ENCODE results near the gene TTC23L.

Gene TTC23L

DNA sequence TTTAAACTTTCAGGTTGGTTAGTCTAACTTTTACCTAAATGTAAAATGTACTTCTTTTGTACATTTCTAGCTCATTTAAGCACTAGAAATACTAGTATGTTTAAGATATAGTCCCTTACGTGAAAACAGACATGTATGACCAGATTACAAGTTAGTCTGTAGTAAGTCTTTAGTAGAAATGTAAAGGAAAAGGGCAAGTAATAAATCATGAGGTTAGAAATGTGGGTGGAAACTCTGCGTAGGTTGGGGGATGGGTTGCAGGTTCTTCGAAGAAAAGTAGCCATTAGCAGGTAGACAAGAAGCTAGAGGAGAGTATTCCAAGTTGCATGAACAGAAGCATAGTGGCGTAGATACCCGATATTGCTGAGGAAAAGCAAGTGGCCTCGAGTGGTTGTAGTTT lies 53.5 kb downstream of the TTC23L start:
- TF ChIP-seq, protein P1, sequence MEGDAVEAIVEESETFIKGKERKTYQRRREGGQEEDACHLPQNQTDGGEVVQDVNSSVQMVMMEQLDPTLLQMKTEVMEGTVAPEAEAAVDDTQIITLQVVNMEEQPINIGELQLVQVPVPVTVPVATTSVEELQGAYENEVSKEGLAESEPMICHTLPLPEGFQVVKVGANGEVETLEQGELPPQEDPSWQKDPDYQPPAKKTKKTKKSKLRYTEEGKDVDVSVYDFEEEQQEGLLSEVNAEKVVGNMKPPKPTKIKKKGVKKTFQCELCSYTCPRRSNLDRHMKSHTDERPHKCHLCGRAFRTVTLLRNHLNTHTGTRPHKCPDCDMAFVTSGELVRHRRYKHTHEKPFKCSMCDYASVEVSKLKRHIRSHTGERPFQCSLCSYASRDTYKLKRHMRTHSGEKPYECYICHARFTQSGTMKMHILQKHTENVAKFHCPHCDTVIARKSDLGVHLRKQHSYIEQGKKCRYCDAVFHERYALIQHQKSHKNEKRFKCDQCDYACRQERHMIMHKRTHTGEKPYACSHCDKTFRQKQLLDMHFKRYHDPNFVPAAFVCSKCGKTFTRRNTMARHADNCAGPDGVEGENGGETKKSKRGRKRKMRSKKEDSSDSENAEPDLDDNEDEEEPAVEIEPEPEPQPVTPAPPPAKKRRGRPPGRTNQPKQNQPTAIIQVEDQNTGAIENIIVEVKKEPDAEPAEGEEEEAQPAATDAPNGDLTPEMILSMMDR (IDR thresholded peaks at IDR 0.05; ENCODE audit: insufficient read depth, low read length, poor library complexity, severe bottlenecking): no peak
- Histone ChIP-seq H3K4me3 (replicated peaks; ENCODE audit: low read depth, low read length) (no peak overlapping the region), H3K36me3 (ENCODE audit: control insufficient read depth, insufficient read depth, low read length) (no peaks in the 10 kb centered on the region), H3K27me3 (replicated peaks; ENCODE audit: control insufficient read depth, insufficient read depth, low read length) (no peaks in the 10 kb centered on the region)
- DNase-seq (ENCODE audit: extremely low read depth, insufficient read length): no peak

DNA sequence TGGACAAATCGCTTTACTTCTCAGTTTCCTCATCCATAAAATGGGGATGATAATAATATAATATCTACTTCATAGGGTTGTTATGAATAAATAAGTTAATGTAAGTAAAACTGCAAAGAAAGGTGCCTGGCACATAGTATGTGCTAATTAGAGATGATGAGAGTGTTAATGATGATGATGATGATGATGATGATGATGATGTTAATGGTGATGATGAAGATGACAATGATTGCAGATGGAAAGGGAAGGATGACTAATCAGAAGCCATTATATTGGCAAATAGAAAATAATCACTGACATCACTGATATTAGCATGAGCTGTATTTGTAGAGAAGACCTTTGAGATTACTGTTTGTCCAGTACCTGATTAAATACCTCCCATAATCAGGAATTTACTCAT lies 55.8 kb downstream of the TTC23L start:
- Histone ChIP-seq H3K4me3 (replicated peaks; ENCODE audit: low read depth, low read length) (no peak overlapping the region), H3K27me3 (replicated peaks; ENCODE audit: control insufficient read depth, insufficient read depth, low read length) (no peaks in the 10 kb centered on the region), H3K36me3 (ENCODE audit: control insufficient read depth, insufficient read depth, low read length) (no peaks in the 10 kb centered on the region)
- no peak for DNase-seq (ENCODE audit: extremely low read depth, insufficient read length)
- TF ChIP-seq, protein P1 (IDR thresholded peaks at IDR 0.05; ENCODE audit: insufficient read depth, low read length, poor library complexity, severe bottlenecking): no peak

DNA sequence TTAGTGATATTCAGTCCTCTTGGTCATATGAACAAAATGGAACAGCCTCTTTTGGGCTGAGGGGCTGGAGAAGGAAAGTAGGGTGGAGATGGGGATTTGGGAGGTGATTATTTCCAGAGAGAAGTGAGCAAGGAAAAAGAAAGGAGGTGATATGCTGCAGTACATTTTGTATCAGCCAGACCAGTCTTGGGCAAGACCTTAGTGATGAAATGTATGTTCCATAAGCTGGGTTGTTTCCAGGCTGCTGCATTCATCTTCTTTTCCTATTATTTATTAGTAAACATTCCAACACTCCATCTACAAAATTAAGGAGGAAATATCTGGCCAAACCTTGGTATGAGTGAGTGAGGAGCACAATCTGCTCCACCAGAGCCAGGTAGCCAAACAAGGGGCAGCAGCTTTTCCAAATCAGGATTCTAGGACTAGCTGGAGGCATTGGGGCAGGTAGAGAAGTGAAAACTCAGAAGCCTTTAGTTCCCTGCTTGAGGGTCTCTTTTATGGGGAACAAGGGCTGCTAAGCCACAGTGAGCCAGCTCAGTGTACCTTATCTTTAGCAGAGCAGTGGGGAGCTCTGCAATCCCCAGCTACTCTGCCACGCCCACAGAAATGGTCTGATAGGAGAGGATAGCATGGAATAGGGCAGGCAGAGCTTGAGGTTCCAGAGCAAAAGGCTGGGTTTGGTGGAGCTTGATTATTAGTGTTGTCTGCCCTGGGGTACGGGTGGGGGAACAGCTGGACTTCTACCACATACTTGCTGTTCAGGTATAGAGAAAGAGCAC lies 56.9 kb downstream of the TTC23L start:
- TF ChIP-seq, protein P1 (IDR thresholded peaks at IDR 0.05; ENCODE audit: insufficient read depth, low read length, poor library complexity, severe bottlenecking): no peak

DNA sequence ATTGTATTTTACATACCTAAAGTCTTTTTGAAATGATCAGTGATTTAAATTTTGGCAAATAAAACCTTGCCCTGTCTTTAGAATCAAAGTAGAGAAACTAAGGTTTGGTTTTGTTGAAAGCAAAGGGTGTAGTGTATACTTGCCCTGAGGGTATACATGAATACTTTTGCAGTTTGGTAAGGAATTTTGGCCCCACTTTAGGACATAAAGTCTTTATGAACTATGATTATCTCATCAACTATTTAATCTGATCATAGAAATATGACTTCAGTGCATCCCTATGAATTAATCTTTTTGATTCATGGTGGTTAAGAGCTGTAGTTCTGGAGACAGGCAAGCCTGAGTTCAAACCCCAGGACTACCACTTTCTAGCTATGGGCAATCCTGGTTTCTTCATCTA lies 58.7 kb downstream of the TTC23L start:
- TF ChIP-seq, protein P1 (IDR thresholded peaks at IDR 0.05; ENCODE audit: insufficient read depth, low read length, poor library complexity, severe bottlenecking): no peak
- no peaks in the 10 kb centered on the region for H3K27me3 ChIP-seq (replicated peaks; ENCODE audit: control insufficient read depth, insufficient read depth, low read length)
- H3K36me3 ChIP-seq (ENCODE audit: control insufficient read depth, insufficient read depth, low read length): no peaks in the 10 kb centered on the region
- no peak for DNase-seq (ENCODE audit: extremely low read depth, insufficient read length)
- no peak overlapping the region for H3K4me3 ChIP-seq (replicated peaks; ENCODE audit: low read depth, low read length)

More for the DNA sequence above, 56.9 kb downstream of the TTC23L start:
- Histone ChIP-seq H3K27me3 (replicated peaks; ENCODE audit: control insufficient read depth, insufficient read depth, low read length) (no peaks in the 10 kb centered on the region), H3K36me3 (ENCODE audit: control insufficient read depth, insufficient read depth, low read length) (no peaks in the 10 kb centered on the region), H3K4me3 (replicated peaks; ENCODE audit: low read depth, low read length) (no peak overlapping the region)
- no peak for DNase-seq (ENCODE audit: extremely low read depth, insufficient read length)

DNA sequence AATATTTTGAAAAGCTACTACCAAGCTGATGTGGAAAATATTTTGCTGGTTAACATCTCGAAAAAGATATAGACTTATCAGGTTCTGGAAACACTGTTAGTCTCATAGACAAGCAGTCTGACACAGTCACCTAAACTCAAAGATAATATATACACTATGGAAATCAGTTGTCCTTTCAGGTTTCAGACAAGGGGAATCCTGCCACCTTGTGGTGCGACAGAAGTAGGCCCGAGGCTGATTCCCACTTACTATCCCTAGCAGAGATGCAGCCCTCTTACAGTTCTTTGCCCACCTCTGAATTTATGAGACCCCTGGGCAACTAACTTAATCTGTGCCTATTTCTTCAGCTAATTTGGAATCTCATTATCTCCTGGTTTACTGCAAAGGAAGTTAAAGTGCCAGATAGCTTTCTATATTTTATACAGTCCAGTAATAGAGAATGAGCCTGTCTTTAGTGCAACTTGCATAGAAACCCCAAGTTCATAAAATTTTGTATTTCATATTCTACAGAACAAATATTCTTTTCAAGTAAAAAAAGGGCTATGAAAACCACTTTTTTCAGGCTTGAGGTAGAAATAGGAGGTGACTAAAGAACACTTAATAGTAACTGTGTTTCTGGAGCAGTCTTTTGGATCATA lies 59.4 kb downstream of the TTC23L start:
- Histone ChIP-seq H3K4me3 (replicated peaks; ENCODE audit: low read depth, low read length) (no peak overlapping the region), H3K27me3 (replicated peaks; ENCODE audit: control insufficient read depth, insufficient read depth, low read length) (no peaks in the 10 kb centered on the region), H3K36me3 (ENCODE audit: control insufficient read depth, insufficient read depth, low read length) (no peaks in the 10 kb centered on the region)
- DNase-seq (ENCODE audit: extremely low read depth, insufficient read length): peak; percentile 21
- TF ChIP-seq, protein P1 (IDR thresholded peaks at IDR 0.05; ENCODE audit: insufficient read depth, low read length, poor library complexity, severe bottlenecking): peak; percentile 81
